ENCODE results near the gene BRAT1. TPM values are rescaled to one million over a fixed set of nuclear protein-coding genes. Genes with fewer than 3 reads are reported as not detected.

The BRAT1 gene
- total RNA-seq, 1 donor from 2014 or later: 19.7 TPM

DNA sequence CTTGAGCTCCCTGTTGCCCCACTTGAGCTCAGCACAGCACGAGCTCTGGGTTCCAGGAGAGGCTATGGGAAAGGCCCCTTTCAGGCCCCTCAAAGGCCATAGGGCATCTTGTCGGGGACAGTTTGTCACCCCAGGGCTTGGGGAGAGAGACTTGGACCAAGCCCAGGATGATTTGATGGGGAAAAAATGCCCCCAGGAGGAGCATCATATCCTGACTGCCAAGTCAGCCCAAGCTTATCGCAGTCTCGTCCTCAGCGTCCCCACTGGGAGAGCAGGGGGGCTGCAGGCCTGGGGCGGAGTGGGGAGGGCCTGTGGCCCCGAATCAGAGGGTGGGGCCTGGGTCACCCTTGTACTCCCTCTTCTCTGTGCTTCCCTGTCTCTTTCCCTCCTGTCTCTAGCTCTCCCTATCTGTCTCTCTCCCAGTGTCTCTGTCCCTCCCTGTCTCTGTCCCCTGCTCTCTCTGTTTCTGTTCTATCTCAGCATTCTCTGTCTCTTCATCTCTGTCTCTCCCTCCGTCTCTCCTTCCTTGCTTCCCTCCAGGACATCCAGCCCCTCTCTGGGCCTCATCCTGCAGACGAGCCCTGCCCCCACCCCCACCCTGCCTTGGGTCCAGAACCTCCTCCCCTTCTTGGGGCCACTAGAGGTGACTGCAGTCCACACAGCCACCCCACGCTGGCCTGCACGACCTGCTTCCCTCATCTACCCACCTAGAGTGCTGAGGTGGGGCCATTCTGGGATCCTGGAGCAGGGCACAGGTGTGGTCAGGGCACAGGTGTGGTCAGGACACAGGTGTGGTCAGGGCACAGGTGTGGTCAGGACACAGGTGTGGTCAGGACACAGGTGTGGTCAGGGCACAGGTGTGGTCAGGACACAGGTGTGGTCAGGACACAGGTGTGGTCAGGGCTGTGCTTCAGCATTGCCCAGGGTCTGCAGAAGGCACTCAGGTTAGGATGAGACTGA, 61.8 kb downstream of the BRAT1 start:
- Histone ChIP-seq H3K27me3 (ENCODE audit: insufficient read depth, low read length) (no peaks in the 10 kb centered on the region), H4K20me1 (ENCODE audit: insufficient read depth, low read length) (no peaks in the 10 kb centered on the region), H3K4me3 (ENCODE audit: insufficient read depth, low read depth, low read length) (no peak overlapping the region), H3K79me2 (ENCODE audit: insufficient read depth, low read length) (no peaks in the 10 kb centered on the region), H2AFZ (ENCODE audit: low read depth, low read length) (no peak overlapping the region), H3K4me2 (ENCODE audit: low read length) (peak overlapping the region; percentile 33), H3K36me3 (ENCODE audit: insufficient read depth, low read length) (no peaks in the 10 kb centered on the region), H3K27ac (ENCODE audit: low read depth, low read length) (no peak overlapping the region), H3K9ac (ENCODE audit: low read length) (no peak overlapping the region), H3K9me3 (ENCODE audit: insufficient read depth, low read depth, low read length) (no peaks in the 10 kb centered on the region), H3K4me1 (ENCODE audit: insufficient read depth, low read length) (peaks cover 9% of the 10 kb centered on the region)
- H3K27ac Mint-ChIP-seq (ENCODE audit: unreplicated experiment): no peak overlapping the region
- no peak overlapping the region for H3K4me3 Mint-ChIP-seq (ENCODE audit: unreplicated experiment)
- no peak for TF ChIP-seq EZH2 (IDR thresholded peaks at IDR 0.05; ENCODE audit: insufficient read depth, low read length)
- TF ChIP-seq, protein P1, sequence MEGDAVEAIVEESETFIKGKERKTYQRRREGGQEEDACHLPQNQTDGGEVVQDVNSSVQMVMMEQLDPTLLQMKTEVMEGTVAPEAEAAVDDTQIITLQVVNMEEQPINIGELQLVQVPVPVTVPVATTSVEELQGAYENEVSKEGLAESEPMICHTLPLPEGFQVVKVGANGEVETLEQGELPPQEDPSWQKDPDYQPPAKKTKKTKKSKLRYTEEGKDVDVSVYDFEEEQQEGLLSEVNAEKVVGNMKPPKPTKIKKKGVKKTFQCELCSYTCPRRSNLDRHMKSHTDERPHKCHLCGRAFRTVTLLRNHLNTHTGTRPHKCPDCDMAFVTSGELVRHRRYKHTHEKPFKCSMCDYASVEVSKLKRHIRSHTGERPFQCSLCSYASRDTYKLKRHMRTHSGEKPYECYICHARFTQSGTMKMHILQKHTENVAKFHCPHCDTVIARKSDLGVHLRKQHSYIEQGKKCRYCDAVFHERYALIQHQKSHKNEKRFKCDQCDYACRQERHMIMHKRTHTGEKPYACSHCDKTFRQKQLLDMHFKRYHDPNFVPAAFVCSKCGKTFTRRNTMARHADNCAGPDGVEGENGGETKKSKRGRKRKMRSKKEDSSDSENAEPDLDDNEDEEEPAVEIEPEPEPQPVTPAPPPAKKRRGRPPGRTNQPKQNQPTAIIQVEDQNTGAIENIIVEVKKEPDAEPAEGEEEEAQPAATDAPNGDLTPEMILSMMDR (IDR thresholded peaks at IDR 0.05; ENCODE audit: insufficient read depth, low read depth, low read length): no peak
- H3K36me3 Mint-ChIP-seq (ENCODE audit: low read depth, unreplicated experiment): no peaks in the 10 kb centered on the region
- peaks cover 1% of the 10 kb centered on the region for H3K9me3 Mint-ChIP-seq (ENCODE audit: unreplicated experiment)
- H3K27me3 Mint-ChIP-seq (ENCODE audit: low read depth, unreplicated experiment): peaks cover 12% of the 10 kb centered on the region
- FAIRE-seq (no peak), DNase-seq (ENCODE audit: low read depth) (no peak)
- peaks cover 2% of the 10 kb centered on the region for H3K4me1 Mint-ChIP-seq (ENCODE audit: low read depth, unreplicated experiment)

DNA sequence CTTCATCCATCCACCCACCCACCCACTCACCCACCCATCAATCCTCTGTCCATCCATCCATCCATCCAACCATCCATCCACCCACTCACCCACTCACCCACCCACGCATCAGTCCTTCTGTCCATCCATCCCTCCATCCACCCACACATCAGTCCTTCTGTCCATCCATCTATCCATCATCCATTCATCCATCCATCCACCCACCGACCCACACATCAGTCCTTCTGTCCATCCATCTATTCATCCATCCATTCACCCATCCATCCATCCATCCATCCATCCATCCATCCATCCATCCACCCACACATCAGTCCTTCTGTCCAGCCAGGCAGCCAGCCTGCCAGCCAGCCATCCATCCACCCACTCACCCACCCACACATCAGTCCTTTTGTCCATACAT, 63.3 kb downstream of the BRAT1 start:
- no peak overlapping the region for H2AFZ ChIP-seq (ENCODE audit: low read depth, low read length)
- H3K4me1 ChIP-seq (ENCODE audit: insufficient read depth, low read length): peaks cover 7% of the 10 kb centered on the region
- no peaks in the 10 kb centered on the region for H3K36me3 ChIP-seq (ENCODE audit: insufficient read depth, low read length)
- no peak overlapping the region for H3K4me2 ChIP-seq (ENCODE audit: low read length)
- peaks cover 2% of the 10 kb centered on the region for H3K4me1 Mint-ChIP-seq (ENCODE audit: low read depth, unreplicated experiment)
- H3K9me3 Mint-ChIP-seq (ENCODE audit: unreplicated experiment): peaks cover 1% of the 10 kb centered on the region
- peaks cover 12% of the 10 kb centered on the region for H3K27me3 Mint-ChIP-seq (ENCODE audit: low read depth, unreplicated experiment)
- H3K27ac Mint-ChIP-seq (ENCODE audit: unreplicated experiment): no peak overlapping the region
- no peaks in the 10 kb centered on the region for H4K20me1 ChIP-seq (ENCODE audit: insufficient read depth, low read length)
- no peak overlapping the region for H3K27ac ChIP-seq (ENCODE audit: low read depth, low read length)
- FAIRE-seq (no peak), DNase-seq (ENCODE audit: low read depth) (no peak)
- no peaks in the 10 kb centered on the region for H3K9me3 ChIP-seq (ENCODE audit: insufficient read depth, low read depth, low read length)
- no peak for TF ChIP-seq EZH2 (IDR thresholded peaks at IDR 0.05; ENCODE audit: insufficient read depth, low read length)
- TF ChIP-seq, protein P1 (IDR thresholded peaks at IDR 0.05; ENCODE audit: insufficient read depth, low read depth, low read length): no peak
- no peaks in the 10 kb centered on the region for H3K79me2 ChIP-seq (ENCODE audit: insufficient read depth, low read length)
- H3K9ac ChIP-seq (ENCODE audit: low read length): no peak overlapping the region
- H3K4me3 ChIP-seq (ENCODE audit: insufficient read depth, low read depth, low read length): no peak overlapping the region
- no peaks in the 10 kb centered on the region for H3K36me3 Mint-ChIP-seq (ENCODE audit: low read depth, unreplicated experiment)
- no peak overlapping the region for H3K4me3 Mint-ChIP-seq (ENCODE audit: unreplicated experiment)
- no peaks in the 10 kb centered on the region for H3K27me3 ChIP-seq (ENCODE audit: insufficient read depth, low read length)

DNA sequence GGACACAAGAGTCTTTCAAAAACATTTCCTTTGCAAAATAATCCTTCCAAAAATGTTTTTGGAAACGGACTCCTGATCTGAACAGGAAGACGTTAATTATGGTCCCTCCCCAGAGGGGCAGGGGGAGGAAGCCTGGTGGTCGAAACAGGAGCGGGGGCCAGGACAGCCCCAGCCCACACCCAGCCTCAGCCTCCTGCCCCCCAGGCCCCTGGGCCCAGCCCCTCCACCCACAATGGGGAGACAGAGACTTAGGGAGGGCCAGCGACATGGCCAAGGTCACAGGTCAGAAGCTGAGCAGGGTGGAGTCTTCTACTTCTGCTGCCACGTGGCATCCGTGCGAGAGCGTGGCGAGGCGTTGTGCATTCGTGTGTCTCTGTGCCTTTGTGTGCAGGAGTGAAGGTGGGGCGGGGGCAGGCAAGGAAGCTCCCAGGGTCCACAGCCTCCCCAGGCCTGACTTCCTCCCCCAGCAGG, 65.1 kb downstream of the BRAT1 start:
- Mint-ChIP-seq H3K4me3 (ENCODE audit: unreplicated experiment) (no peak overlapping the region), H3K27ac (ENCODE audit: unreplicated experiment) (no peak overlapping the region), H3K9me3 (ENCODE audit: unreplicated experiment) (peaks cover 1% of the 10 kb centered on the region), H3K4me1 (ENCODE audit: low read depth, unreplicated experiment) (peaks cover 2% of the 10 kb centered on the region), H3K27me3 (ENCODE audit: low read depth, unreplicated experiment) (peaks cover 10% of the 10 kb centered on the region), H3K36me3 (ENCODE audit: low read depth, unreplicated experiment) (no peaks in the 10 kb centered on the region)
- no peaks in the 10 kb centered on the region for H3K9me3 ChIP-seq (ENCODE audit: insufficient read depth, low read depth, low read length)
- FAIRE-seq (no peak), DNase-seq (ENCODE audit: low read depth) (no peak)
- H3K4me1 ChIP-seq (ENCODE audit: insufficient read depth, low read length): peaks cover 7% of the 10 kb centered on the region
- no peaks in the 10 kb centered on the region for H4K20me1 ChIP-seq (ENCODE audit: insufficient read depth, low read length)
- no peaks in the 10 kb centered on the region for H3K36me3 ChIP-seq (ENCODE audit: insufficient read depth, low read length)
- TF ChIP-seq EZH2 (IDR thresholded peaks at IDR 0.05; ENCODE audit: insufficient read depth, low read length): no peak
- H3K27ac ChIP-seq (ENCODE audit: low read depth, low read length): no peak overlapping the region
- H3K4me2 ChIP-seq (ENCODE audit: low read length): no peak overlapping the region
- no peaks in the 10 kb centered on the region for H3K79me2 ChIP-seq (ENCODE audit: insufficient read depth, low read length)
- H2AFZ ChIP-seq (ENCODE audit: low read depth, low read length): no peak overlapping the region
- no peaks in the 10 kb centered on the region for H3K27me3 ChIP-seq (ENCODE audit: insufficient read depth, low read length)
- no peak overlapping the region for H3K9ac ChIP-seq (ENCODE audit: low read length)
- no peak overlapping the region for H3K4me3 ChIP-seq (ENCODE audit: insufficient read depth, low read depth, low read length)

All from astrocyte (in vitro differentiated cells and primary cell).